RWPE2 (cell line): ENCODE measurements around the gene ARHGAP27.
A peak's percentile ranks its signal among the peaks of the same experiment; 100 is the strongest.

Experiments used
- ATAC-seq: fragments of 200-7000 bp; cut with Tn5 transposase; 3 replicates; pipeline ENCODE4 v1.9.1; 2021; ENCODE audit warnings: low read depth
- DNase-seq: peaks from one replicate; pipeline ENCODE4 v3.0.0-alpha.2; 2020; ENCODE audit warnings: low spot score
- H3K27ac ChIP-seq: fragments of 450-650 bp; 2 replicates; pipeline ENCODE4 v1.5.1; 2017; ENCODE audit warnings: mild to moderate bottlenecking; ENCODE audit not compliant: poor library complexity, severe bottlenecking
- H3K27me3 ChIP-seq: fragments of 250-450 bp; sonication (Bioruptor Pico); 2 replicates; pipeline ENCODE4 v1.5.1; 2021; ENCODE audit warnings: mild to moderate bottlenecking, moderate library complexity; ENCODE audit not compliant: insufficient read depth, poor library complexity, severe bottlenecking
- H3K36me3 ChIP-seq: fragments of 250-450 bp; sonication (Bioruptor Pico); 2 replicates; pipeline ENCODE4 v1.5.1; 2020; ENCODE audit warnings: low read depth, mild to moderate bottlenecking, moderate library complexity
- H3K4me1 ChIP-seq: fragments of 250-450 bp; sonication (Bioruptor Pico); 2 replicates; pipeline ENCODE4 v1.5.1; 2021; ENCODE audit warnings: mild to moderate bottlenecking, moderate library complexity; ENCODE audit not compliant: insufficient read depth, poor library complexity, severe bottlenecking
- H3K4me3 ChIP-seq: fragments of 250-450 bp; sonication (Bioruptor Pico); 2 replicates; pipeline ENCODE4 v1.5.1; 2021; ENCODE audit warnings: mild to moderate bottlenecking, moderate library complexity; ENCODE audit not compliant: severe bottlenecking
- H3K9me3 ChIP-seq: fragments of 250-450 bp; sonication (Bioruptor Pico); 2 replicates; pipeline ENCODE4 v1.5.1; 2021; ENCODE audit warnings: mild to moderate bottlenecking, moderate library complexity; ENCODE audit not compliant: severe bottlenecking
- TF ChIP-seq, protein P1 (sequence below): fragments of 450-650 bp; IDR thresholded peaks from one replicate; pipeline ENCODE4 v1.5.1; 2017; ENCODE audit warnings: mild to moderate bottlenecking, moderate library complexity; ENCODE audit not compliant: poor library complexity, severe bottlenecking

Gene ARHGAP27

DNA sequence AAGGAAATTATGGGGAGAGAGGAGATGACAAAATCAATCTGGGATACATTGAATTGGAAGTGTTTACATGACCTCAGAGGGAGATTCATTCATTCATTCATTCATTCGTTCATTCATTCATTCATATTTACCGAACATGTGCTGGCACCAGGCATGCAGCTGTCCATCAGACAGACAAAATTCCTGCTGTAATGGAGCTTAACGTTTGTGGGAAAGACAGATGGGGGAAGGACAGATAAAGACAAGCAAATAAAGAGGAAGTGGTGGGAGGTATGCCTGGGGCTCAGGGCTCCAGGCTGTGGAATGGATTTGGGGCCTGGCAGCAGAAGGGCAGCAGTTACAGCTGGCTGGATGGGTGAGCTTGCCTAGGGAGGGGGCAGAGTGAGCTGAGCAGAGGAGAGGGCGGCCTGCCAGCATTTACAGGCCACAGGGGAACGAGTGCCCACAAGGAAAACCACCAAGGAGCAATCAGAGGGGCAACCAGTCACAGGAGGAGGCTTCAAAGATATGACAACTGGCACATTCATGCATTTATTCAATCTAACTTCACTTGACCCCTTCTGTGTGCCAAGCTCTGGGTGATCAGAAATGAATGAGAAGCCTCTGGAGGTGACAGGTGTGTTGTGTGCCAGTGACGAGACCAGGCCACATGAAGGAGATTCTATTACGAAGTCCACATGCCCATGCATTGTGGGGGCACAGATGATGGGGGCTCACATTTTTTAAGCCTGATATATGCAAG, 48.5 kb downstream of the ARHGAP27 start:
- H3K4me1 ChIP-seq: peaks cover 13% of the 10 kb centered on the region
- no peak for DNase-seq
- H3K27ac ChIP-seq: no peak overlapping the region
- H3K4me3 ChIP-seq: no peak overlapping the region
- H3K9me3 ChIP-seq: no peaks in the 10 kb centered on the region
- no peaks in the 10 kb centered on the region for H3K27me3 ChIP-seq
- ATAC-seq: no peak
- TF ChIP-seq, protein P1, sequence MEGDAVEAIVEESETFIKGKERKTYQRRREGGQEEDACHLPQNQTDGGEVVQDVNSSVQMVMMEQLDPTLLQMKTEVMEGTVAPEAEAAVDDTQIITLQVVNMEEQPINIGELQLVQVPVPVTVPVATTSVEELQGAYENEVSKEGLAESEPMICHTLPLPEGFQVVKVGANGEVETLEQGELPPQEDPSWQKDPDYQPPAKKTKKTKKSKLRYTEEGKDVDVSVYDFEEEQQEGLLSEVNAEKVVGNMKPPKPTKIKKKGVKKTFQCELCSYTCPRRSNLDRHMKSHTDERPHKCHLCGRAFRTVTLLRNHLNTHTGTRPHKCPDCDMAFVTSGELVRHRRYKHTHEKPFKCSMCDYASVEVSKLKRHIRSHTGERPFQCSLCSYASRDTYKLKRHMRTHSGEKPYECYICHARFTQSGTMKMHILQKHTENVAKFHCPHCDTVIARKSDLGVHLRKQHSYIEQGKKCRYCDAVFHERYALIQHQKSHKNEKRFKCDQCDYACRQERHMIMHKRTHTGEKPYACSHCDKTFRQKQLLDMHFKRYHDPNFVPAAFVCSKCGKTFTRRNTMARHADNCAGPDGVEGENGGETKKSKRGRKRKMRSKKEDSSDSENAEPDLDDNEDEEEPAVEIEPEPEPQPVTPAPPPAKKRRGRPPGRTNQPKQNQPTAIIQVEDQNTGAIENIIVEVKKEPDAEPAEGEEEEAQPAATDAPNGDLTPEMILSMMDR: no peak
- no peaks in the 10 kb centered on the region for H3K36me3 ChIP-seq

DNA sequence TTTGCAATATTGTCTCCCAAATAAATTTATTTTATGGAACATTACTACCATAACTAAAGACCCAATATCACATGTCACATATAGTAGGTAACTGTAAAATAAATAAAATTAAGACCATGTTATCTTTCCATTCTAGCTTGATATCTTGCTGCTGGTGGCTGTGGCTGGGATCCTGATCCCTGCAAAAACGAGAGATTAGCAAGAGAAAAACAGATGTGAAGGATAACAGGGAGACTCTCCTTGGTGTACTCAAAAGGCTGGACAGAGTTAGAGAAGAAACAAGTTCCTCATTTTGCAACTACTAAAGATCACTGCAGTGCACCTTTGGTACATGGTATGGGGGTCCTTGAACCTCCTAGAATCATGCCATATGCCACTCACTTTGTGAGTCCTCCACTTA, 49.7 kb downstream of the ARHGAP27 start:
- no peak for DNase-seq
- no peak for ATAC-seq
- Histone ChIP-seq H3K36me3 (no peaks in the 10 kb centered on the region), H3K4me3 (no peak overlapping the region), H3K9me3 (no peaks in the 10 kb centered on the region), H3K27me3 (no peaks in the 10 kb centered on the region), H3K27ac (peak overlapping the region; percentile 50), H3K4me1 (peaks cover 13% of the 10 kb centered on the region)
- TF ChIP-seq, protein P1: no peak

DNA sequence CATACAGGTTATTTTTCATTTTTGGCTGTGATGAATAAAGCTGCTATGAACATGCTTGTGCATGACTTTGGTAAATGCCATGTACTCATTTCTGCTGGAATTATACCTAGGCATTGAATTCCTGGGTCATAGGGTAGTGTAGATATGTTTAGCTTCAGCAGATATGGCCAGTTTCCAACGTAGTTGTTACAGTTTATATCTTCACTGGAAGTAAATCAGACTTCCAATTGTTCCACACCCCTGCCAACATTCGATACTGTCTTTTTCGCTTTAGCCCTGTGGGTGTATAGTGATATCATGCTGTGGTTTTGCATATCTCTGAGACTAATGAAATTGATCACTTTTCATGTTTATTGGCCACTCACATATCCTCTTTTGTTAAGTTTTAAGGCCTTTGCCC, 50.4 kb downstream of the ARHGAP27 start:
- DNase-seq: no peak
- peak overlapping the region; percentile 50 for H3K27ac ChIP-seq
- peak; percentile 47; the same call in 2 of the 3 replicates for ATAC-seq
- H3K4me1 ChIP-seq: peaks cover 13% of the 10 kb centered on the region
- H3K36me3 ChIP-seq: no peaks in the 10 kb centered on the region
- no peaks in the 10 kb centered on the region for H3K27me3 ChIP-seq
- H3K9me3 ChIP-seq: no peaks in the 10 kb centered on the region
- TF ChIP-seq, protein P1: no peak
- no peak overlapping the region for H3K4me3 ChIP-seq

DNA sequence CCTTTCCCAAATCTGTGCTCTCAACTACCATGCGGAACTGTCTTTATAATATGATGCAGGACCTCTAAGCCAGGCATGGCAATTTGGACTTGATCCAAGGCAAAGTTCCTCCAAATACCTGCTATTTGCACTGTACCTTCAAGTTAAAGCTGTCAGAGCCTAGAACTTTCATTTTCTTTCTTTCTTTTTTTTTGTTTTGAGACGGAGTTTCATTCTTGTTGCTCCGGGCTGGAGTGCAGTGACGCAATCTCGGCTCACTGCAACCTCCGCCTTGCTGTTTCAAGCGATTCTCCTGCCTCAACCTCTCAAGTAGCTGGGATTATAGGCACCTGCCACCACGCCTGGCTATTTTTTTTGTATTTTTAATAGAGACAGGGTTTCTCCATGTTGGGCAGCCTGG, 51.7 kb downstream of the ARHGAP27 start:
- H3K27me3 ChIP-seq: no peaks in the 10 kb centered on the region
- no peaks in the 10 kb centered on the region for H3K36me3 ChIP-seq
- DNase-seq (no peak), ATAC-seq (no peak)
- no peak overlapping the region for H3K27ac ChIP-seq
- no peaks in the 10 kb centered on the region for H3K9me3 ChIP-seq
- no peak overlapping the region for H3K4me3 ChIP-seq
- TF ChIP-seq, protein P1: no peak
- H3K4me1 ChIP-seq: peaks cover 13% of the 10 kb centered on the region

DNA sequence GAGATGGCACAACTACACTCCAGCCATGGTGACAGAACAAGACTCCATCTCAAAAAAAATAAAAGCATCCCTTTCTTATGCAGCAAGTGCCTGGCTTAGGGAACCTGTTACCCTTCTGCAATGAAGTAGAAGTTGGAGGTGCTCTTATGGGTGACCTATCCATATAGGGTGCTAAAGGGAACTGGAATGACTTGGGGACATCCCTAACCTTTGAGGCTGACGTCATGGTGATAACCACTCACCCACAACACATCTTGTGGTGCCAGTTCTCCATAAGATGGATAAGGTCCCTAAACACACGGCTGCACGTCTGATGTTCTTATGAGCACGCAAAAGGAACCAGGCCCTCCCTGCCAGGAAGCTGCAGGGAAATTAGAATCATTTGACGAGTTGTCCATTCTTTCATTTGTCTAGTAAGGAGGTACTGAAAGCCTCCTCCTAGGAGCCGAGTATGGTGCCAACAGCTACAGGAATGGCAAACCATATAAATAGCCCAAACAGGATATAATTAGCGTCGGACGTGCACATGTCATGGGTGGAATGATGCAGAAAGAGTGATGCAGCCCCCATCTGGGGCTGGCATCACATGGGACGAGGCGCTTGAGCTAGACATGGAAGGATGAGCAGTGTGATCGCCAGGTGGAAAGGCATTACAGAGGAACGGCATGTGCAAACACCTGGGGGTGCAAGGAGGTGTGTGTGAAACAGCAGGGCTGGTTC, 52.5 kb downstream of the ARHGAP27 start:
- TF ChIP-seq, protein P1: no peak
- DNase-seq: no peak
- no peak overlapping the region for H3K27ac ChIP-seq
- no peak overlapping the region for H3K4me3 ChIP-seq
- H3K27me3 ChIP-seq: no peaks in the 10 kb centered on the region
- H3K4me1 ChIP-seq: peaks cover 13% of the 10 kb centered on the region
- H3K36me3 ChIP-seq: no peaks in the 10 kb centered on the region
- ATAC-seq: no peak
- no peaks in the 10 kb centered on the region for H3K9me3 ChIP-seq
